Ishikawa (cell line): ENCODE measurements around the gene ZIC5.

Experiments
- CEBPB ChIP-seq: IDR thresholded peaks from 2 replicates; pipeline ENCODE4 v1.6.1; 2012
- CREB1 ChIP-seq: IDR thresholded peaks from 2 replicates; pipeline ENCODE4 v1.6.1; 2012; ENCODE audit warnings: low read depth
- EGR1 ChIP-seq: IDR thresholded peaks from 2 replicates; pipeline ENCODE4 v1.6.1; 2012
- EP300 ChIP-seq: IDR thresholded peaks from 2 replicates; pipeline ENCODE4 v1.6.1; 2012; ENCODE audit warnings: borderline replicate concordance
- FOXM1 ChIP-seq: IDR thresholded peaks from 2 replicates; pipeline ENCODE4 v1.6.1; 2012; ENCODE audit warnings: low read depth, borderline replicate concordance
- NFIC ChIP-seq: IDR thresholded peaks from 2 replicates; pipeline ENCODE4 v1.6.1; 2012
- RAD21 ChIP-seq: IDR thresholded peaks from 2 replicates; pipeline ENCODE4 v1.6.1; 2012; ENCODE audit warnings: low read depth
- TAF1 ChIP-seq: IDR thresholded peaks from 2 replicates; pipeline ENCODE4 v1.6.1; 2012; ENCODE audit warnings: low read depth, mild to moderate bottlenecking
- TCF12 ChIP-seq: IDR thresholded peaks from 2 replicates; pipeline ENCODE4 v1.6.1; 2012; ENCODE audit warnings: low read depth
- TEAD4 ChIP-seq: IDR thresholded peaks from 2 replicates; pipeline ENCODE4 v1.6.1; 2012
- YY1 ChIP-seq: IDR thresholded peaks from 2 replicates; pipeline ENCODE4 v1.6.1; 2012; ENCODE audit warnings: low read depth
- ZBTB7A ChIP-seq: IDR thresholded peaks from 2 replicates; pipeline ENCODE4 v1.6.1; 2012; ENCODE audit warnings: low read depth
- TF ChIP-seq, protein P1 (sequence below): IDR thresholded peaks from 2 replicates; pipeline ENCODE4 v1.6.1; 2012
- TF ChIP-seq, protein P2 (sequence below): IDR thresholded peaks from 2 replicates; pipeline ENCODE4 v1.6.1; 2012; ENCODE audit warnings: low read depth, mild to moderate bottlenecking
- TF ChIP-seq, protein P3 (sequence below): IDR thresholded peaks from 2 replicates; pipeline ENCODE4 v1.6.1; 2012

The ZIC5 gene

DNA sequence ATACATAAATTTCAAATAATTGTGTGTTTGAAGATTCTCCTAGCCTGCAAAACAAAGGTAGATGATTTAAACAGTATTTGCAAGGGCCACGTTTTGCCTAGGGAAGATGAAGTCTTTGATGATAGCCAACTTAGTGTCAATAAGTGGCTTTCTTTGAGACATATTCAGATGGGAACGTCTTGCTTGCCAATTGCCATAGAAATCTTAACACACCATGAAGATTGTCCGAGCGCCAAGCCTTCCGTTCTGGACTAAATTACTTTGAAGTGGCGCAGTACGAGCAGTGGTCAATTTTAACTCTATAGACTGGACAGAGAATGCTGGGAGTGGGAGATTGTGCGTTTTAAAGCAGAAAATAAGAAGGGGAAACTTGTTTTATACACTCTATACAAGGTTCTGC lies 9.9 kb downstream of the ZIC5 start:
- TF ChIP-seq EP300 (no peak), RAD21 (no peak), NFIC (no peak), CREB1 (no peak)

DNA sequence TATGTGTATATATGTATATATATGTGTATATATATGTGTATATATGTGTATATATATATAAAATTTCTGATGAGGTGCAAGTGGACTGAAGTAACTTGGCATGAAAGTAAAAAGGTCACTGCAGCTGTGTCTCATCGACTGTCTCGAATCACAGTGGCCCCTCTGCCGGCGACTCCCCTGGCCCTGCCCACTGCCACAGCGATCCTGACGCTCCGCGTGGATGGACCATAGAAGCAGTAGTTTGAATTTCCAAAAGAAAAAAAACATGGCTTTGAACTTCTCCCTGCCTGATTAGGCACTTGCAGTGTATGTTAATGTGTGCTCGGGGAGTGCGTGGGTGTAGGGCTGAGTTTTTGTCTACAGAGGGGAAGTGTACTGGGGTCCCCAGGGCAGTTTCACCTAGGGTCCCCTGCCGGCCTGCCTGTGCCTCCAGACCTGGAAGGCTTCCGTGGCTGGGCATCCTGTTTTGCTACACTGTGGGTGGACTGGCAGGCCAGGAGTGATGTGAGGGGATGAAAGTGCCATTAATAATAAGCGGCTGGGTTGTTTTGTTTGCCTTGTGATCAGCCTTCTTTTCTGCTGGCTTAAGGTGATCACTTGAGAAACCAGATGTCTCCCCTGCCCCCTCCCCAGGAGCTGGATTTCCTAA lies 10.8 kb downstream of the ZIC5 start:
- TF ChIP-seq TCF12, result no peak
- peak; percentile 36; the same call in 1 of the 2 replicates for TF ChIP-seq EGR1

DNA sequence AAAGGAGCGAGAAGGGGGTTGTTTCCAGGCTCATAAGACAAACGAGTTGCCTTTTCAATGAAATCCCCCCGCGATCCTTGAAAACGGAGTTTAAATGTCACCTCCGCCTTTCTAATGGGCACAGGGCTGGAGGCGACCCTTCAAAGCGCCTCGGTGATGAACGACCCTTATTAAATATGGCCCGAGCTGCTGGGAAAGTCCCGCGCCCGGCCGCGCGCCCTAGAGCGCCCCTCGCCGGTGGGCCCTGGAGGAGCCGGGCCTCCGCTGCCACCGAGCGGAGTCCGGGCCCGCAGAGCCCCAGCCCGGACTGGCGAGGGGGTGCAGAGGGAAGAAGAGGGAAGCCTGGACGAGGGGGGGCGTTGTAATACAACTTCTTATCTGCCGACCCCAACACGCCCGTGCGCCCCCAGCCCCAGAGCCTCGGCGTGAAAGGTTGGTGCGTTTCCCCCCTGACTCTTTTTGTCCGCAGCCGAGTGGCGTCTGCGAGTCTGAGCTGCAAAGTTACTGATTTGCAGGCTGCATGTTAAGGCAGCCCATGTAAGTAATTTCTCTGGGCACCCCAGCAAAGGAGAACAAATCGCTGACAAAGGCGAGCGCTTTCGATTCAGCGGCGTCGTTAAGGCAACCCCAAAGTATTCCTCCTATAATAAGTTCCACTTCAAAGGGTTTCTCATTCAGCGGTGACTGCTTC lies 11.9 kb downstream of the ZIC5 start:
- TF ChIP-seq CREB1 (no peak), EGR1 (no peak), YY1 (no peak), ZBTB7A (no peak), CEBPB (no peak), TAF1 (no peak), FOXM1 (no peak), NFIC (no peak), TEAD4 (no peak), RAD21 (no peak), EP300 (no peak), TCF12 (no peak)
- TF ChIP-seq, protein P1, sequence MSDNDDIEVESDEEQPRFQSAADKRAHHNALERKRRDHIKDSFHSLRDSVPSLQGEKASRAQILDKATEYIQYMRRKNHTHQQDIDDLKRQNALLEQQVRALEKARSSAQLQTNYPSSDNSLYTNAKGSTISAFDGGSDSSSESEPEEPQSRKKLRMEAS, result no peak
- TF ChIP-seq, protein P2, sequence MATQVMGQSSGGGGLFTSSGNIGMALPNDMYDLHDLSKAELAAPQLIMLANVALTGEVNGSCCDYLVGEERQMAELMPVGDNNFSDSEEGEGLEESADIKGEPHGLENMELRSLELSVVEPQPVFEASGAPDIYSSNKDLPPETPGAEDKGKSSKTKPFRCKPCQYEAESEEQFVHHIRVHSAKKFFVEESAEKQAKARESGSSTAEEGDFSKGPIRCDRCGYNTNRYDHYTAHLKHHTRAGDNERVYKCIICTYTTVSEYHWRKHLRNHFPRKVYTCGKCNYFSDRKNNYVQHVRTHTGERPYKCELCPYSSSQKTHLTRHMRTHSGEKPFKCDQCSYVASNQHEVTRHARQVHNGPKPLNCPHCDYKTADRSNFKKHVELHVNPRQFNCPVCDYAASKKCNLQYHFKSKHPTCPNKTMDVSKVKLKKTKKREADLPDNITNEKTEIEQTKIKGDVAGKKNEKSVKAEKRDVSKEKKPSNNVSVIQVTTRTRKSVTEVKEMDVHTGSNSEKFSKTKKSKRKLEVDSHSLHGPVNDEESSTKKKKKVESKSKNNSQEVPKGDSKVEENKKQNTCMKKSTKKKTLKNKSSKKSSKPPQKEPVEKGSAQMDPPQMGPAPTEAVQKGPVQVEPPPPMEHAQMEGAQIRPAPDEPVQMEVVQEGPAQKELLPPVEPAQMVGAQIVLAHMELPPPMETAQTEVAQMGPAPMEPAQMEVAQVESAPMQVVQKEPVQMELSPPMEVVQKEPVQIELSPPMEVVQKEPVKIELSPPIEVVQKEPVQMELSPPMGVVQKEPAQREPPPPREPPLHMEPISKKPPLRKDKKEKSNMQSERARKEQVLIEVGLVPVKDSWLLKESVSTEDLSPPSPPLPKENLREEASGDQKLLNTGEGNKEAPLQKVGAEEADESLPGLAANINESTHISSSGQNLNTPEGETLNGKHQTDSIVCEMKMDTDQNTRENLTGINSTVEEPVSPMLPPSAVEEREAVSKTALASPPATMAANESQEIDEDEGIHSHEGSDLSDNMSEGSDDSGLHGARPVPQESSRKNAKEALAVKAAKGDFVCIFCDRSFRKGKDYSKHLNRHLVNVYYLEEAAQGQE, result no peak
- TF ChIP-seq, protein P3, sequence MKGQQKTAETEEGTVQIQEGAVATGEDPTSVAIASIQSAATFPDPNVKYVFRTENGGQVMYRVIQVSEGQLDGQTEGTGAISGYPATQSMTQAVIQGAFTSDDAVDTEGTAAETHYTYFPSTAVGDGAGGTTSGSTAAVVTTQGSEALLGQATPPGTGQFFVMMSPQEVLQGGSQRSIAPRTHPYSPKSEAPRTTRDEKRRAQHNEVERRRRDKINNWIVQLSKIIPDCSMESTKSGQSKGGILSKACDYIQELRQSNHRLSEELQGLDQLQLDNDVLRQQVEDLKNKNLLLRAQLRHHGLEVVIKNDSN, result no peak

DNA sequence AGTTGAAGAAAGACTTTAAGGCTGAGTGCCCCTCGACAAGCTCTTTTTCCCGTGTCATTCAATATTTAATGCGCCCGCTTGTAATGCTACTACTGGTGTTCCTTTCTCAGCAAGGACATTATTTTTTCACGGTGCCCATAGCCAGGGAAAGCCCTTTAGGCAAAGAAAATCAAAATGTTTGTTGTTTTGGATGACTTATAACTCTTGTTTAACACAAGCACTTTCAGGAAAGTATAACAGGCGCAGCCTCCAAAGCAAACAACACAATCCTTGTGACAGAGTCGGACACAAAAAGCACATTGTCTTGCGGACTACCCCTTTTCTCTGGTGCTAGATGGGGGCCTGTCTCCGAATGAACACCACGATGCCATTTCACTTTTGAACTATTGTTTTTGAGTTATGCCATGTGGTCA lies 12.4 kb downstream of the ZIC5 start:
- TF ChIP-seq TEAD4, result no peak
- no peak for TF ChIP-seq RAD21
- no peak for TF ChIP-seq ZBTB7A
- TF ChIP-seq, protein P1, result no peak

DNA sequence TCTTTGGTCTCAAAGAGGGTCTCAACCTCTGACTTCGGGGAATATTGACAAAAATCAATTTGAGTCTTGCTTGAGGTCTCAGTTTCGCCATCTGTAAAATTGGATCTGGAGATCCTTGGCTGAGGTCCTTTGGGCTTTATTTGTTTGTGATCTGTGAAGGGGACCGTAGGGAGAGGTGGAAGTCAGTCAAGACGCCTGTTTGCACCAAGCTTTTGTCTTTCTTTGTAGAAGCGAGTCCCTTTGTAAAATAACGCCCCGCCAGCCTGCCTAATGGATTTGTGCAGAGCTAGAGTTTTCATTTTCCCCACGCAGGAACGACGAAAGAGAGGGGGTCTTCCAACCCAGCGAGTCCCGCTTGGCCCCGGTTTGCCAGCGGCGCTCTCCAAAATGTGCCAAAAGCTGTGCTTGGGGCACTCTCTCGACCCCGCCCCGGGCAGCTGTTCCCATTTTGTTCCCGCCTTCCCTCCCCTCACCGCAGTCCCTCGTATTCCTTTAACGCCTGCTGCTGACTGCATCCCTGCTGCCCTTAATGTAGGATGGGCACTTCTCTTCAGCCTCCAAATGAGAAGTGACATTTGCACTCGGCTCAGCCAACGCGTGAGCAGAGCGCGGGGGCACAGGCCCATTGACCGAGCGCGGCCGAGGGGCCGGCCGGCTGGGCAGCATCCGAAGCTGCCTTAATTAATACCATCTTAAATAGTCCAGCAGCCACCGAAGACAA lies 13.0 kb downstream of the ZIC5 start:
- TF ChIP-seq TEAD4 (no peak), TCF12 (no peak), CEBPB (no peak), YY1 (no peak), RAD21 (no peak), EP300 (no peak), NFIC (no peak), EGR1 (no peak), ZBTB7A (no peak), CREB1 (no peak)

DNA sequence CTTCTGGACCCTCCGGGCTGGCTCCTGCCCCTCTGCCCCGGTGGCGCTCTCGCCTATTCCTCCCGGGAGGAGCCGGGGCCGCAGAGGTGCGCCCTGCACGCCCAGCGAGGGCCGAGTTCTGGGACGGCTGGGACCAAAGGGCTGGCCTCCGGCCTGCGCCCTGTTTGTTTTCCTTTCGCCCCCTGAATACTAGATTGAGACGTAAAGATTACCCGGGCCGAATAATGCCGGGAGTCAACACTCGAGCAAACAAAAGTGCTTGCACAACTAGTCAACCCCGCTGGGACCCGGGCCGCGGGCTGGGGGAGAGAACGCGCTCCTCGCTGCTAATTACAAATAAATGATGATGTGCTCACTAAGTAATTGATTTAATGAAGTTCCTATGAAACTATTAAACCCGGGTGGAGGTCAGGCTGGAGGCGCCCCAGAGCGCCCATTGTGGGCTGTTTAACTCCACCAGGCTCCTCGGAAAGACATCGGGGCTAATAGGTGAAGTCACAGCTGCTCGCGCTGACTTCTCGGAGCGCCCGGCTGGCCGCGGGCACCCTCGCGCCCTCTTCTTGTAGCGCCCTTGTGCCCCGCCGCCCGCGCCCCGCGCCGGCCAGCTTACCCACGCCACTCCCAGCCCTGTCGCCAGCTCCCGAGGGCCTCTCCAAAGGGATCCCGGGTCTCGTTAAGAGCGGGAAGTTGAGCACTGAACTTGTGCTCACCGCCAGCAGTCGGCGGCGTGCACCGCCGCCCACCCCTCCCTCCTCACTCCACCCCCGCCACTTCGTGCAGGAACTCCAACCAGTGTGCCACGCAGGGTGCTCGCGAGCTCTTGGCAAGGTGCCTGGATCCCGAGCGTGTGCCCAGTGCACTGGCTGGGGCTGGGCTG lies 14.9 kb downstream of the ZIC5 start:
- TF ChIP-seq EGR1 (no peak), RAD21 (no peak)

DNA sequence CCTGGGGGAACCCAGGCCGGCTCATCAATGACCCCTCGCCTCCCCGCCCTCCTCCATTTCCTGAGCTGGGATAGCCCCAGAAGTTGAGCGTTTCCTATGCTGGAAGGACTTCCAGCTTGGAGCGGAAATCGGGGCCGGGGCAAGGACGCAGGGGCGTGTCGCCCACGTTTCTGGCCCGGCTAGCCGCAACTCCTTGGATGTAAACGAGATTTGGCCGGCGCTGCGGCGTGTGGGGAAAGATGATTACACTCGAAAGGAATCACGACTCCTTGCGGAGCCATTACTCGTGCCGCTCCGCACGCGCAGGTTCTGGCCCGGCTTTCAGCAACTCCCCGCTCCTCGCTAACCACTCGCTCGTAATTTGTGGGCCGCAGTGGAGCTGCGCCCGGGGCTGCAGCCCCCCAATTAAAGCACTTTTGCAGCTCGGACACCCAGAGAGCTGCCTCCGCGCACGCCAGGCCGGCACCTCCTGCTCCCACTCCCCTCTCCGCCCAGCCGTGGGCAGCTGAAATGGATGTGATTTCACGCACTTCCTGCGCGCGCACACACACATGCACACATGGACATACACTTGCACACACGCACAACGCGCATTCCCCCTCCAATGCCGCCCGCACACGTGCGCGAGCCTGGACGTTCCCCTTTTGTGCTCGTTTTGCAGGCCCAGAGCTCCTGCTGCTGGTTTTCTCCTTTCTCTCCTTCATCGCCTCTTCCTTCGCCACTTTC lies 15.7 kb downstream of the ZIC5 start:
- TF ChIP-seq YY1, result no peak
- no peak for TF ChIP-seq NFIC
- TF ChIP-seq EGR1, result no peak
- TF ChIP-seq FOXM1, result no peak
- TF ChIP-seq, protein P2, result no peak
- no peak for TF ChIP-seq CREB1
- no peak for TF ChIP-seq TCF12
- no peak for TF ChIP-seq TEAD4
- no peak for TF ChIP-seq CEBPB
- TF ChIP-seq TAF1, result no peak
- TF ChIP-seq EP300, result no peak
- no peak for TF ChIP-seq ZBTB7A
- TF ChIP-seq, protein P1, result no peak
- no peak for TF ChIP-seq RAD21
- TF ChIP-seq, protein P3, result no peak
